H9 (cell line): ENCODE results near the gene WIZ. TPM values are rescaled to one million over a fixed set of nuclear protein-coding genes. Genes with fewer than 3 reads are reported as not detected.

ENCODE experiments used
- DNase-seq: peaks from one replicate; pipeline ENCODE4 v3.0.0-alpha.2; 2017
- H2AFZ ChIP-seq: one replicate; pipeline ENCODE4 v1.6.1; 2013; ENCODE audit warnings: mild to moderate bottlenecking, low read length, control low read depth, moderate library complexity
- H2AK5ac ChIP-seq: 2 replicates; pipeline ENCODE4 v1.6.1; 2013; ENCODE audit warnings: low read length, control low read depth, mixed read lengths; ENCODE audit not compliant: insufficient read length
- H2BK120ac ChIP-seq: one replicate; pipeline ENCODE4 v1.6.1; 2013; ENCODE audit warnings: low read depth, mild to moderate bottlenecking, low read length, control low read depth, inconsistent platforms; ENCODE audit not compliant: poor library complexity, severe bottlenecking
- H2BK12ac ChIP-seq: 2 replicates; pipeline ENCODE4 v1.6.1; 2013; ENCODE audit warnings: low read length, control low read depth, mixed read lengths, low read depth; ENCODE audit not compliant: insufficient read length
- H2BK15ac ChIP-seq: 2 replicates; pipeline ENCODE4 v1.6.1; 2013; ENCODE audit warnings: low read depth, low read length, control low read depth
- H2BK20ac ChIP-seq: one replicate; pipeline ENCODE4 v1.6.1; 2013; ENCODE audit warnings: low read depth, mild to moderate bottlenecking, low read length, control low read depth, inconsistent platforms; ENCODE audit not compliant: poor library complexity, severe bottlenecking
- H2BK5ac ChIP-seq: 2 replicates; pipeline ENCODE4 v1.6.1; 2013; ENCODE audit warnings: low read length, control low read depth, mixed read lengths; ENCODE audit not compliant: insufficient read length
- H3K14ac ChIP-seq: 2 replicates; pipeline ENCODE4 v1.6.1; 2013; ENCODE audit warnings: low read length, control low read depth; ENCODE audit not compliant: insufficient read depth
- H3K18ac ChIP-seq: 2 replicates; pipeline ENCODE4 v1.6.1; 2013; ENCODE audit warnings: low read depth, mild to moderate bottlenecking, mixed read lengths, low read length, control low read depth; ENCODE audit not compliant: insufficient read length
- H3K23ac ChIP-seq: 2 replicates; pipeline ENCODE4 v1.6.1; 2013; ENCODE audit warnings: low read length, control low read depth, mixed read lengths, low read depth; ENCODE audit not compliant: insufficient read length
- H3K23me2 ChIP-seq: 2 replicates; pipeline ENCODE4 v1.6.1; 2013; ENCODE audit warnings: low read depth, mild to moderate bottlenecking, mixed read lengths, low read length, control low read depth; ENCODE audit not compliant: insufficient read length, poor library complexity, severe bottlenecking
- H3K27ac ChIP-seq: 2 replicates; pipeline ENCODE4 v1.5.1; 2013; ENCODE audit warnings: low read length, control low read depth, mixed read lengths, low read depth; ENCODE audit not compliant: insufficient read length
- H3K27me3 ChIP-seq: 2 replicates; pipeline ENCODE4 v1.6.1; 2013; ENCODE audit warnings: low read length, control low read depth, inconsistent platforms; ENCODE audit not compliant: insufficient read depth
- H3K4ac ChIP-seq: 2 replicates; pipeline ENCODE4 v1.6.1; 2013; ENCODE audit warnings: low read depth, mild to moderate bottlenecking, control low read depth, inconsistent platforms, low read length, moderate library complexity
- H3K4me1 ChIP-seq: 2 replicates; pipeline ENCODE4 v1.6.1; 2013; ENCODE audit warnings: low read length, control low read depth, inconsistent platforms; ENCODE audit not compliant: insufficient read depth
- H3K4me2 ChIP-seq: 2 replicates; pipeline ENCODE4 v1.6.1; 2013; ENCODE audit warnings: low read length, control low read depth, mixed read lengths; ENCODE audit not compliant: insufficient read length, insufficient read depth
- H3K56ac ChIP-seq: 2 replicates; pipeline ENCODE4 v1.6.1; 2013; ENCODE audit warnings: low read depth, mild to moderate bottlenecking, mixed read lengths, low read length, control low read depth; ENCODE audit not compliant: insufficient read length
- H3K79me1 ChIP-seq: 2 replicates; pipeline ENCODE4 v1.6.1; 2013; ENCODE audit warnings: low read depth, mild to moderate bottlenecking, moderate library complexity, low read length, control low read depth, inconsistent platforms; ENCODE audit not compliant: insufficient read depth, poor library complexity, severe bottlenecking
- H3K79me2 ChIP-seq: 2 replicates; pipeline ENCODE4 v1.6.1; 2013; ENCODE audit warnings: low read length, control low read depth, inconsistent platforms; ENCODE audit not compliant: insufficient read depth
- H3K9ac ChIP-seq: 2 replicates; pipeline ENCODE4 v1.6.1; 2013; ENCODE audit warnings: low read length, control low read depth, mixed read lengths; ENCODE audit not compliant: insufficient read length; ENCODE audit errors: extremely low read depth
- H3K9me3 ChIP-seq: one replicate; pipeline ENCODE4 v1.6.1; 2013; ENCODE audit warnings: low read depth, low read length, inconsistent platforms; ENCODE audit not compliant: control insufficient read depth
- H3T11ph ChIP-seq: one replicate; pipeline ENCODE4 v1.6.1; 2013; ENCODE audit warnings: mild to moderate bottlenecking, low read length, control low read depth, inconsistent platforms
- H4K20me1 ChIP-seq: one replicate; pipeline ENCODE4 v1.6.1; 2013; ENCODE audit not compliant: control insufficient read depth, insufficient read length, insufficient read depth
- H4K5ac ChIP-seq: 2 replicates; pipeline ENCODE4 v1.6.1; 2013; ENCODE audit warnings: low read depth, mild to moderate bottlenecking, mixed read lengths, low read length, control low read depth; ENCODE audit not compliant: insufficient read length
- H4K8ac ChIP-seq: replicated peaks from 2 replicates; pipeline ENCODE4 v1.6.1; 2013; ENCODE audit warnings: low read length, control low read depth, mixed read lengths, low read depth; ENCODE audit not compliant: insufficient read length
- H4K91ac ChIP-seq: 2 replicates; pipeline ENCODE4 v1.6.1; 2013; ENCODE audit warnings: low read depth, mild to moderate bottlenecking, moderate library complexity, mixed read lengths, low read length, control low read depth; ENCODE audit not compliant: insufficient read length
- H3K27ac Mint-ChIP-seq, 3 experiments: 2 replicates in 2 of 3; 3 replicates in 1 of 3; pipeline ENCODE4 v1.8.0; 2020 to 2021; ENCODE audit warnings: mixed read lengths in 3 of 3, mild to moderate bottlenecking in 1 of 3, moderate library complexity in 1 of 3
- H3K27me3 Mint-ChIP-seq: 2 replicates; pipeline ENCODE4 v1.8.0; 2021; ENCODE audit warnings: low read depth, mild to moderate bottlenecking, moderate library complexity, mixed read lengths
- H3K36me3 Mint-ChIP-seq, 3 experiments: 2 replicates in 2 of 3; 3 replicates in 1 of 3; pipeline ENCODE4 v1.8.0; 2020 to 2021; ENCODE audit warnings: low read depth in 3 of 3, mixed read lengths in 3 of 3; ENCODE audit not compliant: insufficient read depth in 1 of 3
- H3K4me1 Mint-ChIP-seq, 2 experiments: 2 replicates each; pipeline ENCODE4 v1.8.0; 2020; ENCODE audit warnings: mixed read lengths in 2 of 2
- H3K4me3 Mint-ChIP-seq, 2 experiments: 2 replicates in 1 of 2; 3 replicates in 1 of 2; pipeline ENCODE4 v1.8.0; 2020 to 2021; ENCODE audit warnings: mild to moderate bottlenecking in 2 of 2, mixed read lengths in 2 of 2, moderate library complexity in 1 of 2
- H3K9me3 Mint-ChIP-seq, 2 experiments: 2 replicates in 1 of 2; 3 replicates in 1 of 2; pipeline ENCODE4 v1.8.0; 2020; ENCODE audit warnings: mild to moderate bottlenecking in 2 of 2, mixed read lengths in 2 of 2, moderate library complexity in 1 of 2
- CTCF ChIP-seq: fragments of 200-600 bp; sonication (generic); conservative IDR thresholded peaks from 3 replicates; pipeline ENCODE4 v1.8.0; 2021; ENCODE audit warnings: antibody characterized with exemption, mild to moderate bottlenecking
- WGBS: extraction: QIAGEN DNeasy Blood & Tissue Kit; methylation state at CpG from one replicate; pipeline ENCODE4 v1.1.7; 2013; ENCODE audit warnings: missing lambda C conversion rate, low lambda C conversion rate, mixed read lengths; ENCODE audit not compliant: insufficient read length; ENCODE audit errors: extremely low coverage; 5-methylcytosine and 5-hydroxymethylcytosine counted together
- total RNA-seq: library from RNA; stranded (reverse); gene quantifications from 2 replicates; pipeline ENCODE4 v1.2.1, GENCODE V29; 2021

The WIZ gene
- total RNA-seq, 1 experiment from 2014 or later: 33.3 TPM

GRCh38 chr19:15421136-15421695 lies 28.5 kb downstream of the WIZ start:
- H3K4me2 ChIP-seq: no peak overlapping the region
- H2BK12ac ChIP-seq: no peak overlapping the region
- H3K18ac ChIP-seq: no peak overlapping the region
- no peak overlapping the region for H4K5ac ChIP-seq
- H3K9ac ChIP-seq: no peak overlapping the region
- no peak overlapping the region for H3K14ac ChIP-seq
- WGBS: no CpG with 5 or more reads among the region's 12 CpGs
- no peak overlapping the region for H2BK120ac ChIP-seq
- Mint-ChIP-seq H3K9me3 (peaks cover 0 to 3% of the 10 kb centered on the region in 2 experiments; a peak in 2 of 5 replicates), H3K4me1 (peaks cover 12 to 19% of the 10 kb centered on the region in 2 experiments), H3K36me3 (peaks cover 33 to 43% (median 42%) of the 10 kb centered on the region in 3 experiments), H3K4me3 (no peak overlapping the region), H3K27ac (no peak overlapping the region), H3K27me3 (no peaks in the 10 kb centered on the region)
- no peak overlapping the region for H3K56ac ChIP-seq
- H3K4me1 ChIP-seq: no peaks in the 10 kb centered on the region
- H3K4ac ChIP-seq: no peak overlapping the region
- H2BK15ac ChIP-seq: no peak overlapping the region
- H3K23ac ChIP-seq: no peak overlapping the region
- H3K9me3 ChIP-seq: no peaks in the 10 kb centered on the region
- H4K8ac ChIP-seq: no peak overlapping the region
- peaks cover 6% of the 10 kb centered on the region for H3K23me2 ChIP-seq
- no peak for DNase-seq
- peaks cover 23% of the 10 kb centered on the region for H3K79me2 ChIP-seq
- no peak overlapping the region for H3K27ac ChIP-seq
- H2BK20ac ChIP-seq: no peak overlapping the region
- H2AFZ ChIP-seq: no peak overlapping the region
- no peaks in the 10 kb centered on the region for H3K27me3 ChIP-seq
- H4K91ac ChIP-seq: no peak overlapping the region
- H2AK5ac ChIP-seq: no peak overlapping the region
- peaks cover 10% of the 10 kb centered on the region for H3K79me1 ChIP-seq
- no peak overlapping the region for H2BK5ac ChIP-seq
- no peak for TF ChIP-seq CTCF
- no peak overlapping the region for H3T11ph ChIP-seq
- no peaks in the 10 kb centered on the region for H4K20me1 ChIP-seq
